Liver (tissue), 9 donors: ENCODE measurements around the gene WNK2. TPM values are rescaled to one million over a fixed set of nuclear protein-coding genes. Genes with fewer than 3 reads are reported as not detected.

ENCODE experiments used
- DNase-seq: peaks from one replicate; pipeline ENCODE4 v3.0.0-alpha.2; 2017; ENCODE audit warnings: low spot score
- H3K27ac ChIP-seq, 2 donors: one replicate each; pipeline ENCODE4 v1.7.0; 2013; ENCODE audit warnings: inconsistent platforms in 2 of 2, low read length in 2 of 2, control low read depth in 1 of 2, low read depth in 1 of 2, mild to moderate bottlenecking in 1 of 2
- H3K27me3 ChIP-seq, 4 donors: one replicate each; pipeline versions ENCODE4 v1.6.1 to v1.7.0; 2013; ENCODE audit warnings: low read length in 3 of 4, inconsistent platforms in 1 of 4, mild to moderate bottlenecking in 1 of 4, moderate library complexity in 1 of 4; ENCODE audit not compliant: control insufficient read depth in 4 of 4, insufficient read depth in 4 of 4
- H3K36me3 ChIP-seq, 4 donors: one replicate each; pipeline versions ENCODE4 v1.6.1 to v1.7.0; 2013; ENCODE audit warnings: low read length in 3 of 4, mild to moderate bottlenecking in 3 of 4, low read depth in 1 of 4, moderate library complexity in 1 of 4; ENCODE audit not compliant: control insufficient read depth in 4 of 4, insufficient read depth in 3 of 4
- H3K4me1 ChIP-seq, 4 donors: one replicate each; pipeline versions ENCODE4 v1.6.1 to v1.7.0; 2013; ENCODE audit warnings: low read length in 3 of 4, mild to moderate bottlenecking in 3 of 4, moderate library complexity in 1 of 4; ENCODE audit not compliant: control insufficient read depth in 4 of 4, insufficient read depth in 4 of 4
- H3K4me3 ChIP-seq, 3 donors: one replicate each; pipeline versions ENCODE4 v1.6.1 to v1.7.0; 2013; ENCODE audit warnings: low read length in 3 of 3, control low read depth in 1 of 3, low read depth in 1 of 3, mild to moderate bottlenecking in 1 of 3
- H3K9ac ChIP-seq, 2 donors: one replicate each; pipeline ENCODE4 v1.7.0; 2013; ENCODE audit warnings: low read length in 2 of 2, mild to moderate bottlenecking in 2 of 2, moderate library complexity in 2 of 2, control low read depth in 1 of 2, low read depth in 1 of 2
- H3K9me3 ChIP-seq, 4 donors: one replicate each; pipeline versions ENCODE4 v1.6.1 to v1.7.0; 2013; ENCODE audit warnings: low read length in 3 of 4; ENCODE audit not compliant: control insufficient read depth in 4 of 4
- CTCF ChIP-seq: fragments of 150-350 bp; IDR thresholded peaks from 2 replicates; pipeline ENCODE4 v1.5.1; 2017; ENCODE audit warnings: improper control_type of control experiment, low read depth, low read length; ENCODE audit not compliant: missing input control
- EGR1 ChIP-seq, 2 donors: IDR thresholded peaks; 2 replicates each; pipeline ENCODE4 v1.6.1; 2016 to 2018; ENCODE audit warnings: antibody characterized with exemption in 2 of 2, low read depth in 2 of 2
- FOXA1 ChIP-seq: IDR thresholded peaks from 2 replicates; pipeline ENCODE4 v1.6.1; 2016; ENCODE audit warnings: antibody characterized with exemption
- FOXA2 ChIP-seq: IDR thresholded peaks from 2 replicates; pipeline ENCODE4 v1.6.1; 2016; ENCODE audit warnings: antibody characterized with exemption
- GABPA ChIP-seq, 2 donors: IDR thresholded peaks in 1 of 2; conservative IDR thresholded peaks in 1 of 2; 2 replicates each; pipeline ENCODE4 v1.6.1; 2016; ENCODE audit warnings: antibody characterized with exemption in 2 of 2, mild to moderate bottlenecking in 1 of 2, moderate library complexity in 1 of 2
- HNF4A ChIP-seq, 2 donors: conservative IDR thresholded peaks; 2 replicates each; pipeline ENCODE4 v1.6.1; 2016; ENCODE audit warnings: antibody characterized with exemption in 2 of 2, mild to moderate bottlenecking in 2 of 2
- HNF4G ChIP-seq: IDR thresholded peaks from 2 replicates; pipeline ENCODE4 v1.6.1; 2016; ENCODE audit warnings: antibody characterized with exemption
- JUND ChIP-seq, 2 donors: IDR thresholded peaks; 2 replicates each; pipeline ENCODE4 v1.6.1; 2016; ENCODE audit warnings: antibody characterized with exemption in 2 of 2
- RAD21 ChIP-seq, 2 donors: IDR thresholded peaks; 2 replicates each; pipeline ENCODE4 v1.6.1; 2016; ENCODE audit warnings: antibody characterized with exemption in 2 of 2, mild to moderate bottlenecking in 2 of 2
- REST ChIP-seq: IDR thresholded peaks from 2 replicates; pipeline ENCODE4 v1.6.1; 2016; ENCODE audit warnings: antibody characterized with exemption, mild to moderate bottlenecking
- RXRA ChIP-seq, 2 donors: IDR thresholded peaks; 2 replicates each; pipeline ENCODE4 v1.6.1; 2017 to 2018; ENCODE audit warnings: antibody characterized with exemption in 2 of 2, mild to moderate bottlenecking in 1 of 2
- SP1 ChIP-seq: IDR thresholded peaks from 2 replicates; pipeline ENCODE4 v1.6.1; 2018; ENCODE audit warnings: antibody characterized with exemption, mild to moderate bottlenecking
- TAF1 ChIP-seq: conservative IDR thresholded peaks from 2 replicates; pipeline ENCODE4 v1.6.1; 2016; ENCODE audit warnings: antibody characterized with exemption, mild to moderate bottlenecking
- YY1 ChIP-seq: IDR thresholded peaks from 2 replicates; pipeline ENCODE4 v1.6.1; 2016; ENCODE audit warnings: antibody characterized with exemption, mild to moderate bottlenecking
- WGBS: extraction: QIAGEN DNeasy Blood & Tissue Kit; methylation state at CpG from one replicate; pipeline ENCODE4 v1.1.7; 2013; 5-methylcytosine and 5-hydroxymethylcytosine counted together
- polyA plus RNA-seq, 2 donors: library from polyadenylated mRNA; stranded (reverse) in 1 of 2; unstranded in 1 of 2; fragments of 200-250 nt in 1 of 2; fragments of >200 nt in 1 of 2; fragmentation: Nextera tagmentation in 1 of 2; extraction: Ambion mirVana in 1 of 2; gene quantifications; one replicate each; pipeline versions ENCODE4 v1.2.1 to v1.2.3, GENCODE V29; 2013 to 2015
- total RNA-seq, 2 donors: library from RNA; depleted of rRNA; stranded (reverse); fragments of >200 nt; gene quantifications; one replicate each; pipeline ENCODE4 v1.2.3, GENCODE V29; 2014
- TF ChIP-seq, protein P1 (sequence below): IDR thresholded peaks from 2 replicates; pipeline ENCODE4 v1.6.1; 2016; ENCODE audit warnings: antibody characterized with exemption
- donor health status: healthy.
- donor health status: healthy.
- donor health status: healthy.
- donor health status: healthy.
- donor health status: healthy.

Gene WNK2
- total and polyA plus RNA-seq, 4 donors, result 0.65 to 4.4 (median 1.7) TPM

GRCh38 chr9:93136011-93136440, 47.9 kb upstream of the WNK2 start:
- peak overlapping the region in 1 of 2 donors; percentile 43 for H3K27ac ChIP-seq
- DNase-seq, result no peak

GRCh38 chr9:93137362-93137761, 46.6 kb upstream of the WNK2 start:
- no peaks in the 10 kb centered on the region for H3K27me3 ChIP-seq
- H3K4me1 ChIP-seq, result peaks cover 8 to 28% (median 17%) of the 10 kb centered on the region in 4 donors
- TF ChIP-seq FOXA1 (no peak), GABPA (IDR thresholded peaks at IDR 0.05 in 1 of 2, conservative IDR thresholded peaks at IDR 0.05 in 1 of 2) (no peak)
- no peak overlapping the region for H3K27ac ChIP-seq
- 90% methylated on average over 11 of the region's 11 CpGs for WGBS
- no peaks in the 10 kb centered on the region for H3K36me3 ChIP-seq
- H3K9me3 ChIP-seq, result peaks cover 0 to 2% (median 0%) of the 10 kb centered on the region in 4 donors
- no peak for DNase-seq
- H3K4me3 ChIP-seq, result no peak overlapping the region
- no peak overlapping the region for H3K9ac ChIP-seq

More at GRCh38 chr9:93136011-93136440, 47.9 kb upstream of the WNK2 start:
- peaks cover 0 to 2% (median 0%) of the 10 kb centered on the region in 4 donors for H3K9me3 ChIP-seq
- peak in 1 of 2 donors; percentile 28 for TF ChIP-seq RXRA (IDR thresholded peaks at IDR 0.05)
- TF ChIP-seq FOXA1, result peak; percentile 80
- TF ChIP-seq SP1, result peak; percentile 31
- TF ChIP-seq TAF1, result no peak
- TF ChIP-seq, protein P1, sequence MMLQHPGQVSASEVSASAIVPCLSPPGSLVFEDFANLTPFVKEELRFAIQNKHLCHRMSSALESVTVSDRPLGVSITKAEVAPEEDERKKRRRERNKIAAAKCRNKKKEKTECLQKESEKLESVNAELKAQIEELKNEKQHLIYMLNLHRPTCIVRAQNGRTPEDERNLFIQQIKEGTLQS, result no peak
- peak; percentile 78 for TF ChIP-seq FOXA2
- WGBS, result 23% methylated on average over 11 of the region's 11 CpGs
- no peak overlapping the region for H3K9ac ChIP-seq
- peaks cover 13 to 41% (median 29%) of the 10 kb centered on the region in 4 donors for H3K4me1 ChIP-seq
- H3K4me3 ChIP-seq, result no peak overlapping the region
- H3K36me3 ChIP-seq, result no peaks in the 10 kb centered on the region
- H3K27me3 ChIP-seq, result no peaks in the 10 kb centered on the region

DNA sequence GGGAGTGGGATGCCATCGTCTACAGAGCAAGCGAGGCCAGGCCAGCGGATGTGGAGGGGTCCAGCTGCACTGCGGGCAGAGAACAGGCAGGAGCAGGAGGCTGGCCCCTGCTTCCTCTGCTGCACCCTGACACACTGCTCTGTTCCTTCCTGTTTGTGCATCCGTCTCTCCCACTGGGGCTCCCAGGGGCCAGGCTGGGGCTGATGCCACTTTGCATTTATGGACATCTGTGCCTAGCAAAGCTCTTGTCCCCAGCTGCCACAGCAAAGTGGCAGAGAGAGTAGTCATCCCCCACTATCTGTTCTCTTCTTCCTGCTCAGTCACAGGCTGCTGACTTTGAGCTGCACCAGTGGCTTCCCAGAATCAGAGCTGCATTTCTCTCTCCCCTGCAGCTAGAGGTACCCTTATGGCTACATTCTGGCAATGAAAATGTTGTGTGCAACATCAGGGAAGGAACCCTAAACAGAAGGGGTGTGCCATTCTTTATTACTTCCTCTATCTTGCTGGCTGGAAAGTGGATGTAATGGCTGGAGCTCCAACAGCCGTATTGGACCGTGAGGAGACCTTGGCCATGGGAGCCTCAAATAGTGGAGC, 45.7 kb upstream of the WNK2 start:
- peaks cover 7 to 19% (median 13%) of the 10 kb centered on the region in 4 donors for H3K4me1 ChIP-seq

DNA sequence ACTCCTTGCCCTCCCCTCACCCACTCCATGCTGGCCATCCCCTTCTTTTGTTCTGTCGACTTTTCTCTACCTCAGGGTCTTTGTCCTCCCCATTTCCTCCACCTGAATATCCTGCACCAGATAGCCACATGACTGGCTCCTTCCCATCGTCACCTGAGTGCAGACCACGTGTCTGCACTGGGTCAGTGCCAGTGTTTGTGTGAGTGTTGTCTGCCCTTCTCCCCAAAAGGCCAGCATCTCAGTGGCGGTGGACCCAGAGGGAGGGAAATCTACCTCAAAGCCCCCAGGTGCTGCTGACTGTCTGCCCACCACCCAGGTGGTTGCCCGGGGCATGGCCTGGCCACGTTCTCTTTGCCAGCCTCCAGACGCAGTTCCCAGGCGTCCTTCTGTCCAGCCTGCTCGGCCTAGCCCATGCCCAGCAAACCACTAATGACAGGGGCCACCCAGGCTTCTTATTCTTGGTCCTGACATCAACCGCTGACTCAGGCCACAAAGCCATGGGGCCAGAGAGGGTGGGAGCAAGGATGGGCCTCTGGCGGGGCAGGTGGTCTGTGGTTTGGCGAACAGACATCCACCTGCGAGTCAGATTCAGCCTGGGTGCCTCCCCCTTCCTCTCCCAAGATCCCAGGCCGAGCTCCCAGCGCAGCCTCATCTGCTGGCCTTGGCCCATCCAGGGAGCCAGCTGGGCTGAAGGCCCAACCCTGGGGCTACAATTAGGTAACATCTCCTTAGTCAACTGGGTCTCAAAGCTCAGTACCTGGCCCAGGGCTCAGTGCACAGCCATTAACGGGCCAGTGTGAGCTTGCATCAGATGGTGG, 44.4 kb upstream of the WNK2 start:
- H3K4me1 ChIP-seq, result peaks cover 6 to 17% (median 10%) of the 10 kb centered on the region in 4 donors
- H3K27ac ChIP-seq, result no peak overlapping the region
- H3K9ac ChIP-seq, result no peak overlapping the region
- no peak overlapping the region for H3K4me3 ChIP-seq
- no peak for DNase-seq
- peaks cover 0 to 2% (median 0%) of the 10 kb centered on the region in 4 donors for H3K9me3 ChIP-seq
- H3K36me3 ChIP-seq, result no peaks in the 10 kb centered on the region
- TF ChIP-seq RAD21 (IDR thresholded peaks at IDR 0.05) (no peak), HNF4G (no peak), FOXA2 (no peak), RXRA (IDR thresholded peaks at IDR 0.05) (no peak), CTCF (no peak), REST (no peak), YY1 (no peak), HNF4A (conservative IDR thresholded peaks at IDR 0.05) (no peak), EGR1 (IDR thresholded peaks at IDR 0.05; ENCODE audit: low read depth in 2 of 2) (no peak), JUND (IDR thresholded peaks at IDR 0.05) (no peak), GABPA (IDR thresholded peaks at IDR 0.05 in 1 of 2, conservative IDR thresholded peaks at IDR 0.05 in 1 of 2) (no peak)
- TF ChIP-seq, protein P1, result no peak
- WGBS, result 93% methylated on average over 16 of the region's 16 CpGs
- no peaks in the 10 kb centered on the region for H3K27me3 ChIP-seq

More for the DNA sequence above, 45.7 kb upstream of the WNK2 start:
- no peak overlapping the region for H3K4me3 ChIP-seq
- no peak for DNase-seq
- no peaks in the 10 kb centered on the region for H3K36me3 ChIP-seq
- no peak for TF ChIP-seq TAF1
- H3K27me3 ChIP-seq, result no peaks in the 10 kb centered on the region
- H3K27ac ChIP-seq, result no peak overlapping the region
- H3K9ac ChIP-seq, result no peak overlapping the region
- WGBS, result 77% methylated on average over 7 of the region's 7 CpGs
- peaks cover 0 to 2% (median 0%) of the 10 kb centered on the region in 4 donors for H3K9me3 ChIP-seq
